CD4-positive, alpha-beta T cell treated with Interferon gamma for 1 hour (primary cell): Measurements from ENCODE around the gene ZNF385D.
"Not testable (repeated sequence)": the region's sequence is repeated elsewhere in the genome, so short reads cannot be mapped to it uniquely, and the experiment has no call there.

Source experiments
- DNase-seq: peaks from one replicate; pipeline ENCODE4 v3.0.0-alpha.2; 2020

ZNF385D gene

GRCh38 chr3:21505711-21506460, 245.1 kb downstream of the ZNF385D start:
- DNase-seq: no peak

GRCh38 chr3:21502656-21503055, 248.4 kb downstream of the ZNF385D start:
- no peak for DNase-seq

- DNase-seq: no peak
Observed at GRCh38 chr3:21500834-21501233, 250.2 kb downstream of the ZNF385D start.

- DNase-seq: not testable (repeated sequence)
Observed at GRCh38 chr3:21490671-21491070, 260.3 kb downstream of the ZNF385D start.

GRCh38 chr3:21487520-21487919, 263.5 kb downstream of the ZNF385D start:
- no peak for DNase-seq

- not testable (repeated sequence) for DNase-seq
Observed at GRCh38 chr3:21486024-21486935, 264.7 kb downstream of the ZNF385D start.

GRCh38 chr3:21484828-21485144, 266.2 kb downstream of the ZNF385D start:
- DNase-seq: no peak

- DNase-seq: no peak
Observed at GRCh38 chr3:21484057-21484827, 266.8 kb downstream of the ZNF385D start.

- DNase-seq: no peak
Observed at GRCh38 chr3:21481991-21482390, 269.0 kb downstream of the ZNF385D start.

GRCh38 chr3:21477541-21478288, 273.3 kb downstream of the ZNF385D start:
- DNase-seq: no peak

- DNase-seq: no peak
Observed at GRCh38 chr3:21466476-21466875, 284.5 kb downstream of the ZNF385D start.

- DNase-seq: no peak
Observed at GRCh38 chr3:21464746-21465145, 286.3 kb downstream of the ZNF385D start.

GRCh38 chr3:21463319-21463718, 287.7 kb downstream of the ZNF385D start:
- DNase-seq: no peak

GRCh38 chr3:21462141-21462540, 288.9 kb downstream of the ZNF385D start:
- DNase-seq: no peak

- DNase-seq: no peak
Observed at GRCh38 chr3:21457084-21457483, 293.9 kb downstream of the ZNF385D start.

- no peak for DNase-seq
Observed at GRCh38 chr3:21449738-21450137, 301.3 kb downstream of the ZNF385D start.

- DNase-seq: no peak
Observed at GRCh38 chr3:21447476-21448151, 303.4 kb downstream of the ZNF385D start.

GRCh38 chr3:21446945-21447475, 304.0 kb downstream of the ZNF385D start:
- no peak for DNase-seq

- no peak for DNase-seq
Observed at GRCh38 chr3:21446027-21446426, 305.0 kb downstream of the ZNF385D start.

GRCh38 chr3:21441821-21442220, 309.2 kb downstream of the ZNF385D start:
- DNase-seq: no peak

GRCh38 chr3:21436835-21437234, 314.2 kb downstream of the ZNF385D start:
- no peak for DNase-seq

- DNase-seq: no peak
Observed at GRCh38 chr3:21435871-21436270, 315.1 kb downstream of the ZNF385D start.
